Measurements from ENCODE around the gene NOS2. TPM values are rescaled to one million over a fixed set of nuclear protein-coding genes. Genes with fewer than 3 reads are reported as not detected.
A peak's percentile ranks its signal among the peaks of the same experiment; 100 is the strongest.
"Not testable (repeated sequence)": the region's sequence is repeated elsewhere in the genome, so short reads cannot be mapped to it uniquely, and the experiment has no call there.

The NOS2 gene
- polyA plus RNA-seq (2012; ENCODE audit: low read depth, missing spikeins) = 0.01 TPM

DNA sequence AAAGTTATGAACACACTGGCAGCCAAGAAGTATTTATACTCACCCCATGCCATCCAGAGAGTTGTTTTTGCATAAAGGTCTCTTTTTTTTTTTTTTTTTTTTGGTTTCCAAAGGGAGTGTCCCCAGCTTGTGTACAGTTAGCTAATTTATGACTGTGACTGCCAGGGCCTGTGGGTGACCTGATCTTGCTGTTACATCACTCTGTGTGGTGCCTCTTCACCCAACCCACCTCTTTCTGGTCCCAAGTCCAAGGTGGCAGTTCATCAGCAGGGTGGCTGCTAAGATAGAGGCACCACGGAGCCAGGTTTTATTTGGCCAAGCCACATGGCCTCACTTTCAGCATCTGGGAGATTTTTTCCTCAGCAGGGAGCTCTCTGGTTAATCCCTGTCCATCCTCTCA is at the start of gene NOS2:
NOS2 (minus strand) TSS at position 8 of the 400 bp plus-strand sequence. CDS start 1,720 bp downstream, outside the sequence.
- FAIRE-seq (no peak), DNase-seq (ENCODE audit: insufficient read length, low spot score) (no peak)
- no peak for TF ChIP-seq POU2F2 (IDR thresholded peaks at IDR 0.05; ENCODE audit: low read depth, low read length)
- TF ChIP-seq SPI1 (IDR thresholded peaks at IDR 0.05; ENCODE audit: low read depth, low read length) = no peak
- no peak for TF ChIP-seq POLR2A (IDR thresholded peaks at IDR 0.05; ENCODE audit: low read depth, low read length)
- no peak for TF ChIP-seq POLR2AphosphoS5 (IDR thresholded peaks at IDR 0.05; ENCODE audit: low read depth, low read length)
- no peak for TF ChIP-seq PAX5 (IDR thresholded peaks at IDR 0.05; ENCODE audit: insufficient read depth, low read length, severe bottlenecking)
- TF ChIP-seq TAF1 (IDR thresholded peaks at IDR 0.05; ENCODE audit: low read depth, low read length) = no peak

DNA sequence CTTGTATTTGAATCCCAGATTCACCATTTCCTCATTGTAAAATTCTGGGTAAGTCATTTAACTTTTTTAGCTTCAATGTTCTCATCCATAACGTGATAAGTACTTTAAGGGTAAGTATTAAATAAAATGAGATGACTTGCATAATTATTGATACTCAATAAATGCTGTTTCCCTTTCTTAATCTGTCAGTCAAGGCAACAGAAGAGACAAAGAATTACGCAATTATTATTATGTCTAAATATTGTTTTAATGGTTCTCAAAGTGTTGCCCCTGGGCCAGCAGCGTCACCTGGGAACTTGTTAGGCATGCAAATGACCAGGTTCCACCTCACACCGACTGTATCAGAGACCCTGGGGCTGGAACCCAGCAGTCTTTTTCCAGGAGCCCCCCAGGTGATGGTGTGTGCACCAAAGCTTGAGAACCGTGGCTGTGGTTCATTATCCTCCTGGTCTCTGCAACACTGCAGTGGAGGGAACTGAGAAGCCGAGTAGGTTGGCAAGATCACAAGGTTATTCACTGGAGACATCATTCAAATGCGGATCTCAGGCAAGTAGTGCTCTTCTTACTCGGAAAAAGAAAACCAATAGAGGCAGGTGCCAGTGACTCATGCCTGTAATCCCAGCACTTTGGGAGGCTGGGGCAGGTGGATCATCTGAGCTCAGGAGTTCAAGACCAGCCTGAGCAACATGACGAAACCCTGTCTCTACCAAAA is 49.3 kb upstream of the NOS2 start:
- no peak for FAIRE-seq
- no peak for DNase-seq (ENCODE audit: insufficient read length, low spot score)
- no peak for TF ChIP-seq PAX5 (IDR thresholded peaks at IDR 0.05; ENCODE audit: insufficient read depth, low read length, severe bottlenecking)
- no peak for TF ChIP-seq SPI1 (IDR thresholded peaks at IDR 0.05; ENCODE audit: low read depth, low read length)
- TF ChIP-seq POLR2AphosphoS5 (IDR thresholded peaks at IDR 0.05; ENCODE audit: low read depth, low read length) = no peak

DNA sequence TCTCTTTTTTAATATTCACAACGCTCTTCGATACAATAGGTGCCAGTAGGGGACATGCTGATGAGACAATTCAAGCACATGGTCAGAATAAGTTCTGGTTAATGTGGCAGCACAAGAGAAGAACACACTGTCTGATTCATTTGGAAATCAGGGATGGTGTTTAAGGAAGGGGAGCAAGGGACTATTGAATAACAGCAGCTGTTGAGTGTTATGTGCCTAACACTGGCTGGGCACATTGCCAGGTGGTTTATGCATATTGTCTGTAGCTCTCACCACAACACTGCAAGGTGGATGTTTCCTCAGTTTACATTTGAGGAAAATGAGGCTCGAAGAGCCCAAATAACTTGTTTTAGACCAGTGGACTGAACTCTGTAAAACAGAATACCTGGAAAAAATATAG is 48.6 kb upstream of the NOS2 start:
- TF ChIP-seq POLR2AphosphoS5 (IDR thresholded peaks at IDR 0.05; ENCODE audit: low read depth, low read length) (no peak), PAX5 (IDR thresholded peaks at IDR 0.05; ENCODE audit: insufficient read depth, low read length, severe bottlenecking) (no peak), POU2F2 (IDR thresholded peaks at IDR 0.05; ENCODE audit: low read depth, low read length) (no peak), SPI1 (IDR thresholded peaks at IDR 0.05; ENCODE audit: low read depth, low read length) (no peak), POLR2A (IDR thresholded peaks at IDR 0.05; ENCODE audit: low read depth, low read length) (no peak), TAF1 (IDR thresholded peaks at IDR 0.05; ENCODE audit: low read depth, low read length) (no peak)
- FAIRE-seq (no peak), DNase-seq (ENCODE audit: insufficient read length, low spot score) (no peak)

DNA sequence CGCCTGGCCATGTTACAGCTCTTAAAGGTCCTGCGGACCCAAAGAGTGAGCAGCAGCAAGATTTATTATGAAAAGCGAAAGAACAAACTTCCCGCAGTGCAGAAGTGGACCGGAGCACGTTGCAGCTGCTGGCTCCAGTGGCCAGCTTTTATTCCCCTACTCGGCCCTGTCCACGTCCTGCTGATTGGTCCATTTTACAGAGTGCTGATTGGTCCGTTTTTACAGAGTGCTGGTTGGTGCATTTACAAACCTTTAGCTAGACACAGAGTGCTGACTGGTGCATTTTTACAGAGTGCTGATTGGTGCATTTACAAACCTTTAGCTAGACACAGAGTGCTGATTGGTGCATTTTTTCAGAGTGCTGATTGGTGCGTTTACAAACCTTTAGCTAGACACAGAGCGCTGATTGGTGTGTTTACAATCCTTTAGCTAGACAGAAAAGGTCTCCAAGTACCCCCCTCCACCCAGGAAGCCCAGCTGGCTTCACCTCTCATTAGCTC is 46.5 kb upstream of the NOS2 start:
- DNase-seq (ENCODE audit: insufficient read length, low spot score); FAIRE-seq: not testable (repeated sequence)

DNA sequence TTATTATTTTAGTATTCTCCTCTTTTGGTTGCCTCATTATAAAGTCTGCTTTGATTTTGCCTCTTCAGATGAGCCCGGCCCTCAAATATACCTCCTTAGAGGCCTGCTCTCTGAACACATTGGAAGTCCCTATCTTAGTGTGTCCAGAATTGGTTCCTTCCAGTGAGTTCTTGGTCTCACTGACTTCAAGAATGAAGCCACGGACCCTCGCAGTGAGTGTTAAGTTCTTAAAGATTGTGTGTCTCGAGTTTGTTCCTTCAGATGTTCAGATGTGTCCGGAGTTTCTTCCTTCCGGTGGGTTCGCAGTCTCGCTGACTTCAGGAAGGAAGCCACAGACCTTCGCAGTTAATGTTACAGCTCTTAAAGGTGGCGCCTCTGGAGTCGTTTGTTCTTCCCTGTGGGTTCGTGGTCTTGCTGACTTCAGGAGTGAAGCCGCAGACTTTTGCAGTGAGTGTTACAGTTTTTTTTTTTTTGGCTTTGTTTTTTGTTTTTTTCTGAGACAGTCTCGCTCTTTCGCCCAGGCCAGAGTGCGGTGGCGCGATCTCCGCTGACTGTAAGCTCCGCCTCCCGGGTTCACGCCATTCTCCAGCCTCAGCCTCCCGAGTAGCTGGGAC is 45.8 kb upstream of the NOS2 start:
- no peak for TF ChIP-seq PAX5 (IDR thresholded peaks at IDR 0.05; ENCODE audit: insufficient read depth, low read length, severe bottlenecking)
- no peak for TF ChIP-seq POLR2A (IDR thresholded peaks at IDR 0.05; ENCODE audit: low read depth, low read length)
- no peak for TF ChIP-seq SPI1 (IDR thresholded peaks at IDR 0.05; ENCODE audit: low read depth, low read length)
- no peak for TF ChIP-seq TAF1 (IDR thresholded peaks at IDR 0.05; ENCODE audit: low read depth, low read length)
- no peak for TF ChIP-seq POU2F2 (IDR thresholded peaks at IDR 0.05; ENCODE audit: low read depth, low read length)
- no peak for TF ChIP-seq POLR2AphosphoS5 (IDR thresholded peaks at IDR 0.05; ENCODE audit: low read depth, low read length)
- no peak for DNase-seq (ENCODE audit: insufficient read length, low spot score)
- FAIRE-seq = no peak

DNA sequence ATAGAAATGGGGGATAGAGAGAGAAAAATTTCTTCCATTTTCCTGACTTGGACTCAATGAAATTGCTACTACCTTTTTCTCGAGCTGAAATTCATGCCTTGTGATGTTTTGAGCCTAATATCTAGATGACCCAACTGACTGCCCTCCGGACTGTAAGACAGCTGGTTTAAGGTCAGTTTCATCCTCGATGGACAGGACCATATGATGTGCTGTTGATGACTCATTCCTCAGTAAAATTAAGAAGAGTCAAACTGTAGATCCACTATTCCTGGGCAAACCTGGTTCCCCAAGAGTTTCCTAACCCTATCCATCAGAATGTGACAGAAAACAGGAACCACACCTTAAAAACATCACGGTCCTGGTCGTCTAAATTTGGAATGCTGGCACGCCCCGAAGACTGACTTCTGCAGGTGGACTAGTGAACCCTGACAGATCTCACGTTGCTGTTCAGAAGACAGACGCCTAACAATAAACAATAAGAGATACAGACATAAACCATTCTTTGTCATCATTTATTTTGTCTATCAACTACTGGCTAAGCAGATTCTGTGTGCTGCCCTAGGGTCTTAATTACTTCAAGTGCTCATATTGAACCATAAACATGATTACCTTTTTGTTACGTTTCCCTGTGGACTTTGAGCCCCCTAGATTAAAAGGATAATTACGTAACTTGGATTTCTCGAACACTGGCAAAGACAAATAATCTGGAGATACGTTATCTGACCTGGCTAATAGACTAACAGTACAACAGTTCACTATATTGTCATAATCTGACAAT is 45.1 kb upstream of the NOS2 start:
- FAIRE-seq = no peak
- DNase-seq (ENCODE audit: insufficient read length, low spot score) = no peak
- no peak for TF ChIP-seq POLR2A (IDR thresholded peaks at IDR 0.05; ENCODE audit: low read depth, low read length)
- no peak for TF ChIP-seq POLR2AphosphoS5 (IDR thresholded peaks at IDR 0.05; ENCODE audit: low read depth, low read length)

DNA sequence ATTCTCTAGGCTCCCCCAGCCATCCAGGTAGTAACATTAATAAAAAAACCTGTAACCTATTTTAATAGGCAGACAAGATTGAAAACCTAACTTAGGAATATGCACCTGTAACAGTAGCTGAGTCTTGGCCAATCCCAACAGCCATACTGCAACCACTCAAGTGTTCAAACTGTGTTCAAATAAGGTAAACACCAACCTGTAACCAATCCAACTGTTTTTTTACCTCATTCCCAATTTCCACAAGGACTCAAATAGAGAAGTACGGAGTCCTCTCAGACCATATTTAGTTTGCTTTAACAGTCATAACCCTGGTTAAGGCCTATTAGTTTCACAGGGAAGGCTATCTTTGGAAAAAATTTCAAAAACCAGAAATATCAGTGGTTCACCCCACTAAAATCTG is 40.4 kb upstream of the NOS2 start:
- TF ChIP-seq PAX5 (IDR thresholded peaks at IDR 0.05; ENCODE audit: insufficient read depth, low read length, severe bottlenecking) (no peak), POLR2A (IDR thresholded peaks at IDR 0.05; ENCODE audit: low read depth, low read length) (no peak), TAF1 (IDR thresholded peaks at IDR 0.05; ENCODE audit: low read depth, low read length) (no peak), POU2F2 (IDR thresholded peaks at IDR 0.05; ENCODE audit: low read depth, low read length) (no peak), POLR2AphosphoS5 (IDR thresholded peaks at IDR 0.05; ENCODE audit: low read depth, low read length) (no peak), SPI1 (IDR thresholded peaks at IDR 0.05; ENCODE audit: low read depth, low read length) (no peak)
- FAIRE-seq = no peak
- no peak for DNase-seq (ENCODE audit: insufficient read length, low spot score)

DNA sequence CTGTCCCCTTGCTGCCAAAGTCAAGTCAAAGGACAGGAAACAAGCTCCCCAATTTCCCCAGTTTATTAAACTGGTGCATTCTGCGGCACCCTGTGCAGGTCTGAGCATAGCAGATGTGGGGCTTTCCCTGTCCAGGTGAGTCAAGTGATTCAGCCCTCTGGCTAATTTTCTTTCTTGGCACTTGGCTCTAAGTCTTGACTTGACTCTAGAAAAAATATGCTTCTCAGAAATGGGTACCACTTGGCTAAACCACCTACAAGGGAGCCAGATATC is 40.0 kb upstream of the NOS2 start:
- not testable (repeated sequence) for DNase-seq (ENCODE audit: insufficient read length, low spot score); FAIRE-seq

DNA sequence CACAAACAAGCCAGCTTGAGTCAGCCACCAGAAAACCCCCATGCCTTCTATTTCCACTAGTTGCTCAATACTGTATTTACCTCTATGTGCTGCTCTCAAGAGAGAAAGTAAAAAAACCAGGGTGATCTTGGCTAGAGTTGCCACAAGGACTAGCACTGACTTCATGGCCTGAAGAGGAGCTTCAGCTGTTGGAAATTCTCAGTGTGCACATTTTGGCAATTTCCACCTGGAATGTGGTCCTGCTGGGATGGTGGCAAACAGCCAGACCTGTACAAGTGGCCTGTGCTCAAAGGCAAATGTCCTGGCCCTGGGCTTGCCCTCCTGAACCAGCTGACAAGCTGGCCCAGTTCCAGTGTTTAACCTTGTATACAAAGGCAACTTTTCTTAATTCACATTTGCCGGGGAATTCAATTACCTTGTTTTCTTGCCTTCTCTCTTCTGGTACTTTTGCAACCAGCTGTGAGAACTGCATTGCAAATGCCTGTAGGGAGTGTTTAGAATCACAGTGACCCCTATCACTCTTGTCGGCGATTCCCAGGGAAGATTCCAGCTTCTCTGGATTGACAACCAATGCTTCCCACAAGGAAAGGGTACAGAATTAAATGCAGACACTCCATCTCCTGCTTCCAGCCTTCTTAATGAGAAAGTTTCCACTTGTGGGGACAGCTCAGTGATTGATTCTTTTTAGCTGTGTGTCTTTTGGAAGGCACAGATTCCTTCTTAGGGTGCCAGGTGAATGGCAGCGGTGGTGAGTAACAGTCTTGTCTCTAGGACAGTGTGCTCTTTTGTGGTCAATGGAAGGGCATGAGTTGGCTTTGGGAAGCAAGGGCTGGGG is 39.5 kb upstream of the NOS2 start:
- DNase-seq (ENCODE audit: insufficient read length, low spot score) = not testable (repeated sequence)
- FAIRE-seq = peak; percentile 56

DNA sequence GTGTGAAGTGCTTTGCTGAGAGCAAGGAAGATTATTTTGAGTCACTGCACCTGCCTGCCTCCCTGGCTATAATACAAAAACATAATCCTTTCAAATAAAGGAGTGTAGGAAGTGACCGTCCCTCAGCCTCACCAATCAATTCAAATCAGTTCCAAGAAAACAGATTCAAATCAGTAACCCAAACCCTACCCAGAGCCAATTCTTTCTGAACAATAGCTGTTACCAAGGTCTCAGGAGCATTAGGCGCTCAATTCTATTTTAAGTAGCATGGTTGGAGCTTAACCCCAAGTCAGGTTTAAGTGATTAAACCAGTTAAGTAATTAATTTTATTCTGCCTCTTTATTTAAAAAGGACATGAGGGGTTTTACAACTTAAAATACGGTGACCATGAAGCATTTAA is 38.3 kb upstream of the NOS2 start:
- DNase-seq (ENCODE audit: insufficient read length, low spot score); FAIRE-seq: not testable (repeated sequence)

DNA sequence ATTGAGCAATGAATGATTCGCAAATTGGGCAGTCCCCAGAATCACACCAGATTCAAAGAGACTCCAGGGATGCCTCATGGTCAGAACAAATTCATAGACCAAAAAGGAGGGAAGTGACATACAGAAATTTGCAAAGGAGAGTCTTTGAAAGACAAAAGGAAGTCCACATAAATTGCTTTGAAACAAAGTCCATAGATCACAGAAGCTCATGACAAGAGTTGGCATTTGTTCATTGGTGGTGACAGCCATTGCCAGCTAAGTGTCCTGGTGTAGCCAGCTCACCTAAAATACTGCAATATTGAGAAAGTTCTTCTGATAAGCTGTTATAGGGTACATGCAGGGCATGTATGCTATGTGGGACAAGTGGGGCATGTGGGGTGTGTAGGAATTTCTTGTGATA is 37.4 kb upstream of the NOS2 start:
- not testable (repeated sequence) for DNase-seq (ENCODE audit: insufficient read length, low spot score)
- FAIRE-seq = peak; percentile 47
